ENCODE data around the gene IGFBP5.

- TF ChIP-seq POLR2AphosphoS5 (IDR thresholded peaks at IDR 0.05; ENCODE audit: low read depth), result no peak
- TF ChIP-seq CTCF (IDR thresholded peaks at IDR 0.05; ENCODE audit: insufficient read depth, low read length), result peak; percentile 17
- TF ChIP-seq, protein P1, sequence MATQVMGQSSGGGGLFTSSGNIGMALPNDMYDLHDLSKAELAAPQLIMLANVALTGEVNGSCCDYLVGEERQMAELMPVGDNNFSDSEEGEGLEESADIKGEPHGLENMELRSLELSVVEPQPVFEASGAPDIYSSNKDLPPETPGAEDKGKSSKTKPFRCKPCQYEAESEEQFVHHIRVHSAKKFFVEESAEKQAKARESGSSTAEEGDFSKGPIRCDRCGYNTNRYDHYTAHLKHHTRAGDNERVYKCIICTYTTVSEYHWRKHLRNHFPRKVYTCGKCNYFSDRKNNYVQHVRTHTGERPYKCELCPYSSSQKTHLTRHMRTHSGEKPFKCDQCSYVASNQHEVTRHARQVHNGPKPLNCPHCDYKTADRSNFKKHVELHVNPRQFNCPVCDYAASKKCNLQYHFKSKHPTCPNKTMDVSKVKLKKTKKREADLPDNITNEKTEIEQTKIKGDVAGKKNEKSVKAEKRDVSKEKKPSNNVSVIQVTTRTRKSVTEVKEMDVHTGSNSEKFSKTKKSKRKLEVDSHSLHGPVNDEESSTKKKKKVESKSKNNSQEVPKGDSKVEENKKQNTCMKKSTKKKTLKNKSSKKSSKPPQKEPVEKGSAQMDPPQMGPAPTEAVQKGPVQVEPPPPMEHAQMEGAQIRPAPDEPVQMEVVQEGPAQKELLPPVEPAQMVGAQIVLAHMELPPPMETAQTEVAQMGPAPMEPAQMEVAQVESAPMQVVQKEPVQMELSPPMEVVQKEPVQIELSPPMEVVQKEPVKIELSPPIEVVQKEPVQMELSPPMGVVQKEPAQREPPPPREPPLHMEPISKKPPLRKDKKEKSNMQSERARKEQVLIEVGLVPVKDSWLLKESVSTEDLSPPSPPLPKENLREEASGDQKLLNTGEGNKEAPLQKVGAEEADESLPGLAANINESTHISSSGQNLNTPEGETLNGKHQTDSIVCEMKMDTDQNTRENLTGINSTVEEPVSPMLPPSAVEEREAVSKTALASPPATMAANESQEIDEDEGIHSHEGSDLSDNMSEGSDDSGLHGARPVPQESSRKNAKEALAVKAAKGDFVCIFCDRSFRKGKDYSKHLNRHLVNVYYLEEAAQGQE (IDR thresholded peaks at IDR 0.05; ENCODE audit: insufficient replicate concordance, low read depth), result no peak
These were observed 1.6 kb upstream of the IGFBP5 start for GRCh38 chr2:216696751-216697560.
